Islet precursor cell (in vitro differentiated cells): ENCODE data around the gene AURKB.
A peak's percentile ranks its signal among the peaks of the same experiment; 100 is the strongest.
"Not testable (repeated sequence)": the region's sequence is repeated elsewhere in the genome, so short reads cannot be mapped to it uniquely, and the experiment has no call there.

Experiments
- DNase-seq: peaks from one replicate; pipeline ENCODE4 v3.0.0-alpha.2; 2018

The AURKB gene

DNA sequence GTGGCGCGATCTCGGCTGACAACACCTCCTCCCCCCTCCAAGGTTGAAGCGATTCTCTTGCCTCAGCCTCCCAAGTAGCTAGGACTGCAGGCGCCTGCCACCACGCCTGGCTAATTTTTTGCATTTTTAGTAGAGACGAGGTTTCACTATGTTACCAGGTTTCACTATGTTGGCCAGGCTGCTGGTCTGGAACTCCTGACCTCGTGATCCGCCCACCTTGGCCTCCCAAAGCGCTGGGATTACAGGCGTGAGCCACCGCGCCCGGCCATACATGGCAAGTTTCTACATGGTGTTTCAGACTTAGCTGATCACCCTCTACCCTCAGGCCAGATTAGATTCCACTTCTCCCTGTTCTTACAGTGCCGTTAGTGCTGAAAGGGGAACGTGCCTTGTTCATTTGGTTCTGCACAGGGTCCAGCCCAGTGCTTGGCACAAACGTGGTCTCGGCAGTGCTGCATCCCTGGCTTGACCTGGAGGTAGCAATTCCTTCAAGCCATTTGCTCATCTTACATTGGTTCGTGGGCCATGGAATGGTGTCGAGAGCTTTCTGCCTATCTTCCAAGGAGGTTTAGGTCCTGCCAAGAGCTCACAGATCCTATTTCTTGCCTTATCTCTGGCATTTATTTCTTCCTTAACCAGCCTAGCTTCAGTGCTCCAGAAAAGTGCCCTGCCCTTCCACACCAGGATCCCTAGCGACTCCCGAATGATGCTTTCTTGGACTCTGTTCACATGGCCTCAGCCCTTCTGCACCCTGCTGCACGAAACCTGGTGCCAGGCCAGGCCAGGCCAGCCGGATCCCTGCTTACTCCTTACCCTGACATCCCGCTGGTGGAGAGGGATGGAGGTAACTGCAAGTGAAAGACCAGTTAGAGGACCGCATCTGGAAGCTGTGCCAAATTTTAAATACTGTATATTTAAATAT is 14.8 kb upstream of the AURKB start:
- DNase-seq = peak; percentile 47

DNA sequence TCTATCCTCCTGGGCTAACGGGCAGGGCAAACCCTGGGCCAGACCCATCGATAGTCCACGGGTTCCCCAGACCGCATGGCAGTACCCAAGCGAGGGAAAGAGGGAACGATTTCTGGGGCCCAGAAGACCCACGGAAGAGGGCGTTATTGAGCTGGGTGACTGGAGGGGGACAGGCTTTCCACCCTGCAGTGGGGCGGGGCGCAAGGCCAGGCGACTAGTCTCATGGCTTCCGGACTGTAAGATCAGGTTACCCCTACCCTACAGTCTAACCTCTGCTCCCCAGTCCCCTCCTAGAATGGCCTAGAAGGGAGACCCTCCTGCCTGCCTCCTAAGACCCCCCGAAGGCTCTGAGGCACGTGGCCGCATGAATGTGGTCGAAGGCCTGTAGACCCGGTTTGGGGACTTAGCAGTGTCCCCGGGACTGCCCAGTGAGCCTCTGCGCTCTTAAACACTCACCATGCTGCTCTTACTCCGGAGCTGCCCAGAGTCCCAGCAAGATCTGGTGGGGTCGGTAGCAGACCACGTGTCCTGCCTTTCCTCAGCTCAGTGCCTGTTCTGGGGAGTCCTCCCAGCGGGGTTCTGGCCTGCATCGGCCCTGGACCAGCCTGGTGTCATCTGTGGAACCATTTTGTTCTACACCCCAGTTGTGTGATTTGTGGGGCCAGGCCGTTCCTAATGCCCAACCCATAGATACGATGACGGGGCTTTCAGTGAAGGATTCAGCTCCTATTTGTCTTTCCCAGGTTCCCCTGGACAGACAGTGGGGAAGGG is 13.2 kb upstream of the AURKB start:
- peak; percentile 89 for DNase-seq

DNA sequence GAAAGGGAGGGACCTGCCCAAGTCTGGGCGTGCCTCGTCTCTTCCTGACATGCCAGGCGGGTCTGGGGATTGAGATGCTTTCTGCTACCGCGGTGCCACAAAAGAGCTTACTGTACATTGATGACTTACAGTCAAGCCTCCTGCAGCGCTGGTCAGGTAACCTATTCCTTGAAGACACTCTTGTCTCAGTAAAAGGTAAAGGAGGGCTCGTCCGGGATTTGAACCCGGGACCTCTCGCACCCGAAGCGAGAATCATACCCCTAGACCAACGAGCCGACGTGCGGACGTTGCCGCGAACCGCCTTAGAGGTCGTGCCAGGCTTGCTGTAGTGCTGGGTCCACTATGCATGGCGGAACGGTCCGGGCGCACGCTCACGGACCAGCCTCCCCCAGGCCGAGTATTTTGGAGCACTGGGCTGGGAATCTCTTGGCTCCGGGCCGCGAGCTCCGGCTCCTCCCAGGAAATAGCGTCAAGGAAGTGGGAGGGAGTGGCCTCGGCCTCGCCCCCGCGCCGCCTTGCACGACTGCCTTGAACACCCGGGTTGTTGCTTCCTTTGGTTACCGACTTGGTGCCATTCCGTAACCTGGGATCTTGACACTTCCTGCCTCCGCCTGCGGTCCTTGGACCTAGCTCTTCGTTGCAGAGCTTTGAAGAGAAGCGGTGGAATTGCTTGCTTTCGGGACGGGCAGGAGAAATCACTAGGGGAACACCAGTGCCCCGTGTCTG is 12.4 kb upstream of the AURKB start:
- DNase-seq = peak; percentile 98

DNA sequence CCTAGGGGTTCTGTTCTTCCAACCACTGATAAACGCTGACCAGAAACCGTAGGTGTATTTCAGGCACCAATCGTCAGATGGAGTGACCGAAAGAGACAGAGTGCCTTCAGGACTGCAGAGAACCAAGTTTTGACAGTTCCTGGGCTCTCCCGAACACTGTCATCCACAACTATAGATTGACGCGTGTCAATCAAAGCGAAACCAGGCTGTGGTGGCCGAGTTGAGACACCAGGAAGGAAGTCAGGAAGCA is 11.9 kb upstream of the AURKB start:
- DNase-seq = no peak

DNA sequence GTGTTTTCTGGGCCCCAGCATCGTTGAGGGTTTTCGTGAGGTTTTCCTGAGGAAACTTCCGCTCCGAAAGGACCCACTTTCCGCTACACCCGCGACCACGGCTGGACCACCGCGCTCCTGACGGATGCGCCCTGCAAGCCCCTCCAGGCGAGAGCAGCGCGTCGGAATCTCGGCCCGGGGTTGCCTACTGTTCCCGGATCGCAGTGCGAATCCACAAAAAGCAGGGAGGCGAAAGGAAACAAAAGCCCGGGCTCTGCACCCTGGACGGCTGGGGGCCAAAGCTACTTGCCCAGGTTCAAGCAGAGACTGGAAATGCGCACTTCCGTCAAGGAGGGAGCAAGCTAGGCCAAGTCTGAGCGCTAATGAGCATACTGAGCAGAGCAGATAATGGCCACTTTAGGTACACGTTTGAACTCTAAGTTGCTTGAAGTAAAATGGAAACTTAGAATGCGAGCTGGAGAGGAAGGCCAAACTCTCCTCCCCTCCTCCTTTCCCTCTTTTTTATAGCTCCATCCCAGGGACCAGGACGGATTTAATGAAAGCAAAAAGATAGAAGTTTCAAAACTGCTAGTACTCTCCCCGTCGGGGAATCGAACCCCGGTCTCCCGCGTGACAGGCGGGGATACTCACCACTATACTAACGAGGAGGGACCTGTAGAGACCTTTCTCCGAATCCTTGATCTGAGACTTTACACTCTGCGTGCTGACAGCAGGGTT is 11.4 kb upstream of the AURKB start:
- peak; percentile 96 for DNase-seq

DNA sequence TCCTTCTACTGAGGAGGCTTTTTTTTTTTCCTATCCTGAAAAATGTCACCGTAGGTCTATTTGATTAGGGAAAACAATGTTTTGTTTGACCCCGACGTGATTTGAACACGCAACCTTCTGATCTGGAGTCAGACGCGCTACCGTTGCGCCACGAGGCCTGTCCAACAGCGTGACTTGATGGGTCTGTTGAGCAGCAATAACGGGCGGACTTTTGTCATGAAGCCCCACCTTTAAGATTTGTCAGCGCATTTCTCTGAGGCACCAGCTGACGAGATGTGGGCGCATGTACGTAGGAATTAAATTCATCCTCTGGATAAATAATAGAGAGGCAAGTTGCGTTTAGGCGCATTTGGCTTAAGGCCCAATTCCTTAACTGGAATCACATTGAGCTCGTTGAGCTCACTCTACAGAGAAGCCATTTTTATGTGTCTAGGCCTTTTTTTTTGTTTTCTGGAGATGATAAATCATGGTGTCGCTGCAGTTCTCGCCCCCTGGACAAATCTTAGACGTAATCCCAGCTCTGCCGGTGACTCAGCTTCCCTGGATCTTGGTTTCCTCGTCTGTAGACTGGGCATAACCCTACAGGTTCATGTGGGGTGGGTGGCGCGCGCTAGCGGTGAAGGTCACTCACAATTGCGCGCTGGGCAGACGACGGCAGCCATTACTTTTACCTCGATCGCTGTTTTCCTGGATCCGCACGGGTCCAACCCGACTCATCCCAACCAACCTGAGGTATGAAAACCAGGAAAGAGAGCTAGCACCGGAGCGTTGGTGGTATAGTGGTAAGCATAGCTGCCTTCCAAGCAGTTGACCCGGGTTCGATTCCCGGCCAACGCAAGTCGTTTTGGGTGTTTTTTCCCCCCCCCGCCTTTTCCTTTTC is 10.6 kb upstream of the AURKB start:
- peak; percentile 98 for DNase-seq

DNA sequence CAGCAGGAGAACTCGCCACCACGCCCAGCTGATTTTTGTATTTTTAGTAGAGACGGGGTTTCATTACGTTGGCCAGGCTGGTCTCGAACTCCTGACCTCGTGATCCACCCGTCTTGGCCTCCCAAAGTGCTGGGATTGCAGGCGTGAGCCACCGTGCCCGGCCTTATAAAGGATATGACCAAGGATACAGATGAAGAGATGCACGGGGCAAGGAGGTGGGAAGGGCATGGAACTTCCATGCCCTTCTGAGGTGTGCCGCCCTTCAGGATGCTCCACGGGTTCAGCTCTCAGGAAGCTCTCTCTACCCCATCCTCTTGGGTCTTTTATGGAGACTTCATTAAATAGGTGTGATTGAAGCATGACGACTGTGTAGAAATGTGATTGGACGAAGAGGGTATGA is 3.6 kb upstream of the AURKB start:
- DNase-seq = not testable (repeated sequence)

DNA sequence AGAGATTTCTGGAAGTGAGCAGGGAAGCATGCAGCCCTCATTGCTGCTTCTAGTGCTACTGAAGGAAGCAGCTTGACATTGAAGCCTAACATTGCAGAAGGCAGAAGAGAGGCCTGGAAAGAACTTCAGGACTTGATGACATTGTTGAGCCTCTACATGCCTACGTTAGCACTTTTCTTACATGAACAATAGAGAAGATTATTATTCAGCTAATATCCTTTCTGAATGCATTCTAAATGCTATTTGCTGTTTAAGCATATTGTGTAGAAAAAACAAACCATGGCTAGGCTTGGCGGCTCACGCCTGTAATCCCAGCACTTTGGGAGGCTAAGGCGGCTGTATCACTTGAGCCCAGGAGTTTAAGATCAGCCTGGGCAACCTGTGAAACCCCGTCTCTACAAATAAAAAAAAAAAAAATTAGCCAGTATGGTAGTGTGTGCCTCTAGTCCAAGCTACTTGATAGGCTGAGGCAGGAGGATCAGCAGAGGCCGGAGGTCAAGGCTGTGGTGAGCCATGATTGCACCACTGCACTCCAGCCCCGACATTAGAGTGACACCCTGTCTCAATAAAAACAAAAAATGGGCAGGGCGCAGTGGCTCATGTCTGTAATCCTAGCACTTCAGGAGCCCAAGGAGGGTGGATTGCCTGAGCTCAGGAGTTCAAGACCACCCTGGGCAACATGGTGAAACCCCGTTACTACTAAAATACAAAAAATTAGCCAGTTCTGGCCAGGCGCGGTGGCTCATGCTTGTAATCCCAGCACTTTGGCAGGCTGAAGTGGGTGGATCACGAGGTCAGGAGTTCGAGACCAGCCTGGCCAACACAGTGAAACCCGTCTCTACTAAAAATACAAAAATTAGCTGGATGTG is 2.2 kb upstream of the AURKB start:
- DNase-seq = peak; percentile 63

DNA sequence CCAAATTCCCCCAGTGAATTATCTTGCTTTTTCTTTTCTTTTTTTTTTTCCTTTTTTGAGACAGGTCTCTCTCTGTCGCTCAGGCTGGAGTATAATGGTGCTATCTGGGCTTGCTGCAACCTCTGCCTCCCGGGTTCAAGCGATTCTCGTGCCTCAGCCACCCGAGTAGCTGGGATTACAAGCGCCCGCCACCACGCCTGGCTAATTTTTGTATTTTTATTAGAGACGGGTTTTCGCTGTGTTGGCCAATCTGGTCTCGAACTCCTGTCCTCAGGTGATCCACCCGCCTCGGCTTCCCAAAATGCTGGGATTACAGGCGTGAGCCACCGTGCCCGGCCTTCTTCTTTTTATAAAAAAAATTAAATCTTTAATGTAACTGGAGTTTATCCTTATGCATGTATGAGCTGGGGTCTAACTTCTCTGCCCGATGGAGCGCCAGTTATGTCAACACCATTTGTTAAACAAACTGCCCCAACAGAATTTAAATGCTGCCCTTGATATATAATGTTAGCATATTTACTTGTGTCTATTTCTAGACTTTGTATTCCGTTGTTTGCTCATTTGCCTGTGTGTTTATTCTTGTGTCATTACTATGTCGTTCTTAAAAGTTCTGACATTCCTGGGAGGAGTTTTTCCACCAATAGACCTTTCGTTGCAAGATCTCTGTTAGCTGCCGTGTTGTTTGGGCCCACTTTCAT is 535 bp upstream of the AURKB start:
- peak; percentile 43 for DNase-seq

DNA sequence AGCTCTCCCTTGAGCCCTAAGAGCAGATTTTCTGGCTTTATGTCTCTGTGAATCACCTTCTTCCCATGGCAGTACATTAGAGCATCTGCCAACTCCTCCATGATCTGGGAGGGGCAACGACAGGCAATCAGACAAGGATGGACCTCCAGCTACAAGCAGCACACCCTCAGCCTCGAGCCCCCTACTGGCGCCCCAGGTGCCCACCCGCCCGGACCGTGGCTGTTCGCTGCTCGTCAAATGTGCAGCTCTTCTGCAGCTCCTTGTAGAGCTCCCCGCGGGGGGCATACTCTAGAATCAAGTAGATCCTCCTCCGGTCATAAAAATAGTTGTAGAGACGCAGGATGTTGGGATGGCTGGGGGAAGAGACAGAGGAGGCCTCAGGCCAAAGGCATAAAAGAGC is 3.8 kb downstream of the AURKB start:
- DNase-seq = peak; percentile 56

DNA sequence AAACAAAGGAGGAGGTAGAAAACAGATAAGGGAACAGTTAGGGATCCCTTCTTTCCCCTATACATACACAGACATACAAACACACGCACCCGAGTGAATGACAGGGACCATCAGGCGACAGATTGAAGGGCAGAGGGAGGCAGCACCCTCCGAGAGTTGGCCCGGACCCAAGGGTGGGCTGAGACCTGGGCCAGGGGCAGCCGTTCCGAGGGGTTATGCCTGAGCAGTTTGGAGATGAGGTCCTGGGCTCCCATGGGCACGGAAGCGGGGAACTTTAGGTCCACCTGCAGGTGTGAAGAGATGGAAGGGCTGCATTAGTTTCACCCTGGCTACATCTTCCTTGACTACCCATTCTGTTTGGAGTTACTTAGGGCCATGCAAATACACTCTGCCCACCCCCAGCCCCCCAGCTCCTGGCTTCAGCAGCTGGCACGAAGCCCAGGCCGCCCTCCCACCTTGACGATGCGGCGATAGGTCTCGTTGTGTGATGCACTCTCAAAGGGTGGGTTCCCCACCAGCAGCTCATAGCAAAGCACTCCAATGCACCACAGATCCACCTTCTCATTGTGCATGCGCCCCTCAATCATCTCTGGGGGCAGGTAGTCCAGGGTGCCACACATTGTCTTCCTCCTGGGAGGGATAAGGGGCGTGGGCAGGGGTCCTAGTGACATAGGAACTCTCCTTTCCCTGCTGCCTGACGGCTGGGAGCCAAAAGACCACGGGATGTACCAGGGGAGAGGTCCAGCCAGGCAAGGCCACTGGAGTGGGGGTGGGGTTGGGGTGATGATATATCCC is 5.4 kb downstream of the AURKB start:
- no peak for DNase-seq

DNA sequence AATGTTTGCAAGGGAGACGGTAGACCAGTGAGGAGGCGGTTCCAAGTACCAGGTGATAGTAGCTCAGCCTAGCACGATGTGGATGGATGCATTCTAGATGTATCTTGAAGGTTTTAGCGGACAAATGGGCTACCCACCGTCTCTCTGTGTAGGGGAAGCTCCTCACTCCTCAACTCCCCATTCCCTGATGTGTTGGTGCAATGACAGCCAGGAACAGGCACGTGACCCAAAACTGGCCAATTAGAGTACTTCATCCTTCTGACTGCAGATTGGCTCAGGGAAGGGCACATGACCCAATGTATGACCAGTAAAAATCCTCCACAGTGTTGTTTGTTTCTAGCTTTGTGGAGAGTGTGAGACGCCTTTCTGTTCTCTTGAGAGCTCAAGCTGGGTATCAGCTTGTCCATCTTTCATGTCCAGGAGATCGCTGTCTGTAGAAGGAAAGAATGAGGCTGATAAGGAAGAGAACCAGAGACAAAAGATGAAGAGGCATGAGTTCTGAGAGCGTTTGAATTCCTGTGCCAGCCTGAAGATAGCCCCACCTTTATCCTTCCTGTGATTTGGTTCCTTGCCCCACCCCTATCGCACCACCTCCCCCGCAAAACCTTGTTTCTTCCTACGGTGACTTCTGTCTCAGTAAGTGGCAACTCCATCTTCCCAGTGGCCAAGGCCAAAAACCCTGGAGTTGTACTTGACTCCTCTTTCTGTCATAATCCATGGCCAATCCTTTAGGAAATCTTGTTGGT is 18.1 kb downstream of the AURKB start:
- DNase-seq = peak; percentile 96

DNA sequence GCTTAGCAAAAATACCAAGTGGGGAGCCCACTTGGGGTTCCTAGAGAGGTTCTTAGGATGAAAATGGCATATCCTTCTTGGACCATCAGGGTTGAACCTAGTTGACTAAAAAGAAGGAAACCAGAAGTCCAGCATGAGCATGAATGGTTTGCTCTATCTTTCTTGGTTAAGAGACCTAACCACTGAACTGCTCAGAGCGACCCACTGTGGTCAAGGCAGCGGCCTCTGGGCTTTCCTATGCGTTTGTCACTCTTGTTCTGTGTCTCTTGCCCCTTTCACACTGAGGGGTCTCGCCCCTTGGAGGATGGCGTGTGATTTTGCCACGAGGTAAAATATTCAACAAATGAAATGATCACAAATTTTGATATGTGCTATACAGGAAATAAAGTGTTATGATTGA is 19.9 kb downstream of the AURKB start:
- no peak for DNase-seq

DNA sequence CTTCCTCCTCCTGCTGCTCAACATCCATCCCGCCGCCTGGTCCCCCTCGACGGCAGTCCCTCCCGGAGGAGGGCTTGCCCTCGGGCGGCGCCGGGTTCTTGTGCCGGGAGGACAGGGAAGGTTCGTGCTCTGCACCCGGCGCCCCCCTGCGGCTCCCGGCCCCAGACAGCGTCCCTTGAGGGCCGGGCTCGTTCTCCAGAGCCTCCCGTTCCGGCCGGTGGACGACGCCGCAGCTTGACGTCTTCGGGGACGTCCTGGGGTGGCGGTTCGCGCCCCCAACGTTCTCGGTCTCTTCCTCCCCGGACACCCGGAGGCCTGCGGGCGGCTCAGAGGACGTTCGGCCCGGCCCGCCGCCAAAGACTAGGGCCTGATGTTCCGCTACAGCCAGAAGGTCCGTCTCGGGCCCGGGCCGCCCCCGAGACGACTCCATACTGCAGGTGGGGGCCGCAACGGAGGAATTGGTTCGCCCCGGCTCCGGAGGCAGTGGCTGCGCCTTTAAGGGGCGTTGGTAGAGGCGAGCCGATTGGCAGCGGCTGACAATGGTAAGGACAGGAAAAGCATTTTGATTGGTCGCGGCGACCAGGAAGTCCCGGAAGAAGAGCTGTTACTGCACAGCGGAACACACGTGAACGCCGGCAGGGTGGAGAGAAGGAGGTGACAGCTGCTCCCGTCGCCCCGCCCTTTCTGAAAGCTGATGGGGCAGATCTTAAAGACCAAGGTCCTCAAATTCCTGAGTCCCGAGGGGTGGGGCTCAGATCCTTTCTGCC is 20.5 kb downstream of the AURKB start, which contains the start of gene BORCS6:
Gene BORCS6 (minus strand): TSS at position 470 of the 767 bp plus-strand sequence. CDS start 40 bp downstream, at position 430.
- peak; percentile 100 for DNase-seq

DNA sequence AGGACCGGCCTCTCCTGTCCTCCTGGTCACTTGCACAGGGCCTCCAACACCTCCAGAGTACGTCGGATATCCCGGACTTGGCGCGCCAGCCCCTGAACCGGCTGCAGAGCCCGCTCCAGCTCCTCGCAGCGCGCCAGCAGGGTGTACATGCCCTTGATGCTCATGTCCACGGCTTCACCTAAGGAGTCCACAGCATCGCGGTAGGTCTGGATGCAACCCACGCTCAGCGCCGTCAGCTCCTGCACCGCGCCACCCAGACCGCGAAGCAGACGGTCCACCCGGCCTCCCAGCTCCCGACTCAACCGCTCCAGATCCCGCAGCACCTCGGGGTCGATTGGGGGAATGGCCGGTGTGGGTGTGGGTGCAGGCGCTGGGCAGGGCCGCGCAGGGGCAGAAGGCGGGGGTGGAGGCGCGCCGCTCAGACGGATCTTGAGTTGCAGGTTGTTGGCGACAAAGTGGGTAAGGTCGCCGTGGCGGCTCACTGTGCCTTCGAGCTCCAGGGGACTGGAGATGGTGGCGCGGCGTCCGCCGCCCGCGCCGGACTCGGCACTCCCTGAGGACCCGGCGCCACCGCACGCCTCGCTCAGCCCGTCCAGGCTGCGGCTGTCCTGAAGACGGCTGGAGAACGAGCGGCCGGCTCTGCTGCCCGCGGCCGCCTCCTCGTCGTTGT is 21.2 kb downstream of the AURKB start:
- DNase-seq = peak; percentile 76

DNA sequence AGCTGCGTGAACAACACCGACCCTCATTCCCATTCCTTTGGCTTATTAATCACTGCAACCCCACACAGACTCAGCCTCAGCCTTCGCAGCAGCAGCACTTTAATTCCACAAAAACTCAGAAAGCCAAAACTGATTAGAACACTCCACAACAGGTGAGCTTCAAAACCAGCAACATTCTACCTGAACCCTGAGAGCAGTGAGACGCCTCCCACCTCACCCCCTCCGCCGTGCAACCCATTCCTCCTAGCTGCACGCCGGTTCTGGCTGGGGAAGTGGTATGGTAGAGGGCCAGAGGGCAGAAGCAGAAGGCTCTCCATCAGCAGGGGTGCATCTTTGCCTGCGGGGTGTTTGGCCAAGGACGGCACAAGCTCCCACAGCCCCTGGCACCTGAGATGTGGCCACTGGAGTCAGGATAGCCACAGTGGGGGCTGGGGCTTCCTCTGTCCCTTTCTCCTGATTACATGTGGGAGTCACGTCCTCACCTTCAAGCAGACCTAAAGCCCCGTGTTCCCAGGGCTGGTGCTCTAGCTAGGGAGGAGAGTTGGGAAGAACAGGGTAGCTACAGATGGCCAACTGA is 22.0 kb downstream of the AURKB start:
- peak; percentile 70 for DNase-seq
